ENCODE measurements around the gene CELF2.

DNA sequence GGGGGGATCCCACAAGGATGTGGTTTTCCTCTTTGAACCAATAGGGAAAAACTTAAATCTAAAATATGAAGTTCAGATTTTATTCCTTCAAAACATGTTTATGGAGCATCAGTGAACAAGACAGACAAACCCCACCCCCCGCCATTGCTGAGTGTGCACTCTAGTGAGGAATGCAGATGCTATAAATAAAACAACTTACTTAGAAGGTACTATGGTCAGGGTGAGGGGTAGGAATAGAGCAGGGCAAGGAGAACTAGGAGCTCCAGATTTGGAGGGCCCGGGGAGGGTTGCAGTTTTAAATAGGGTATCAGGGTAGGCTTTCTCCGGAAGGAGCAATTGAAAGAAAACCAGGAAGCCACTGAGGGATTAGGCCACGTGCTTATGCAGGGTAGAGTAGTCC, 47.9 kb downstream of the CELF2 start:
- TF ChIP-seq, protein P1, sequence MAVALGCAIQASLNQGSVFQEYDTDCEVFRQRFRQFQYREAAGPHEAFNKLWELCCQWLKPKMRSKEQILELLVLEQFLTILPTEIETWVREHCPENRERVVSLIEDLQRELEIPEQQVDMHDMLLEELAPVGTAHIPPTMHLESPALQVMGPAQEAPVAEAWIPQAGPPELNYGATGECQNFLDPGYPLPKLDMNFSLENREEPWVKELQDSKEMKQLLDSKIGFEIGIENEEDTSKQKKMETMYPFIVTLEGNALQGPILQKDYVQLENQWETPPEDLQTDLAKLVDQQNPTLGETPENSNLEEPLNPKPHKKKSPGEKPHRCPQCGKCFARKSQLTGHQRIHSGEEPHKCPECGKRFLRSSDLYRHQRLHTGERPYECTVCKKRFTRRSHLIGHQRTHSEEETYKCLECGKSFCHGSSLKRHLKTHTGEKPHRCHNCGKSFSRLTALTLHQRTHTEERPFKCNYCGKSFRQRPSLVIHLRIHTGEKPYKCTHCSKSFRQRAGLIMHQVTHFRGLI (tag by site-specific recombination; IDR thresholded peaks at IDR 0.05): no peak
- TF ChIP-seq, protein P2, sequence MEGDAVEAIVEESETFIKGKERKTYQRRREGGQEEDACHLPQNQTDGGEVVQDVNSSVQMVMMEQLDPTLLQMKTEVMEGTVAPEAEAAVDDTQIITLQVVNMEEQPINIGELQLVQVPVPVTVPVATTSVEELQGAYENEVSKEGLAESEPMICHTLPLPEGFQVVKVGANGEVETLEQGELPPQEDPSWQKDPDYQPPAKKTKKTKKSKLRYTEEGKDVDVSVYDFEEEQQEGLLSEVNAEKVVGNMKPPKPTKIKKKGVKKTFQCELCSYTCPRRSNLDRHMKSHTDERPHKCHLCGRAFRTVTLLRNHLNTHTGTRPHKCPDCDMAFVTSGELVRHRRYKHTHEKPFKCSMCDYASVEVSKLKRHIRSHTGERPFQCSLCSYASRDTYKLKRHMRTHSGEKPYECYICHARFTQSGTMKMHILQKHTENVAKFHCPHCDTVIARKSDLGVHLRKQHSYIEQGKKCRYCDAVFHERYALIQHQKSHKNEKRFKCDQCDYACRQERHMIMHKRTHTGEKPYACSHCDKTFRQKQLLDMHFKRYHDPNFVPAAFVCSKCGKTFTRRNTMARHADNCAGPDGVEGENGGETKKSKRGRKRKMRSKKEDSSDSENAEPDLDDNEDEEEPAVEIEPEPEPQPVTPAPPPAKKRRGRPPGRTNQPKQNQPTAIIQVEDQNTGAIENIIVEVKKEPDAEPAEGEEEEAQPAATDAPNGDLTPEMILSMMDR (tag by site-specific recombination; IDR thresholded peaks at IDR 0.05): no peak
- TF ChIP-seq KLF7 (tag by site-specific recombination; IDR thresholded peaks at IDR 0.05; ENCODE audit: borderline replicate concordance) (no peak), TRIM28 (IDR thresholded peaks at IDR 0.05; ENCODE audit: borderline replicate concordance, low read length) (no peak), ZNF670 (tag by site-specific recombination; IDR thresholded peaks at IDR 0.05; ENCODE audit: low read depth) (no peak), ZNF223 (tag by site-specific recombination; IDR thresholded peaks at IDR 0.05) (no peak), HOXA7 (CRISPR knock-in tag; IDR thresholded peaks at IDR 0.05; ENCODE audit: borderline replicate concordance) (no peak), ZBTB7A (tag by site-specific recombination; IDR thresholded peaks at IDR 0.05; ENCODE audit: low read depth) (no peak), ZNF354C (tag by site-specific recombination; IDR thresholded peaks at IDR 0.05; ENCODE audit: borderline replicate concordance, low read depth) (no peak), ZNF626 (tag by site-specific recombination; IDR thresholded peaks at IDR 0.05) (no peak)
- TF ChIP-seq, protein P3, sequence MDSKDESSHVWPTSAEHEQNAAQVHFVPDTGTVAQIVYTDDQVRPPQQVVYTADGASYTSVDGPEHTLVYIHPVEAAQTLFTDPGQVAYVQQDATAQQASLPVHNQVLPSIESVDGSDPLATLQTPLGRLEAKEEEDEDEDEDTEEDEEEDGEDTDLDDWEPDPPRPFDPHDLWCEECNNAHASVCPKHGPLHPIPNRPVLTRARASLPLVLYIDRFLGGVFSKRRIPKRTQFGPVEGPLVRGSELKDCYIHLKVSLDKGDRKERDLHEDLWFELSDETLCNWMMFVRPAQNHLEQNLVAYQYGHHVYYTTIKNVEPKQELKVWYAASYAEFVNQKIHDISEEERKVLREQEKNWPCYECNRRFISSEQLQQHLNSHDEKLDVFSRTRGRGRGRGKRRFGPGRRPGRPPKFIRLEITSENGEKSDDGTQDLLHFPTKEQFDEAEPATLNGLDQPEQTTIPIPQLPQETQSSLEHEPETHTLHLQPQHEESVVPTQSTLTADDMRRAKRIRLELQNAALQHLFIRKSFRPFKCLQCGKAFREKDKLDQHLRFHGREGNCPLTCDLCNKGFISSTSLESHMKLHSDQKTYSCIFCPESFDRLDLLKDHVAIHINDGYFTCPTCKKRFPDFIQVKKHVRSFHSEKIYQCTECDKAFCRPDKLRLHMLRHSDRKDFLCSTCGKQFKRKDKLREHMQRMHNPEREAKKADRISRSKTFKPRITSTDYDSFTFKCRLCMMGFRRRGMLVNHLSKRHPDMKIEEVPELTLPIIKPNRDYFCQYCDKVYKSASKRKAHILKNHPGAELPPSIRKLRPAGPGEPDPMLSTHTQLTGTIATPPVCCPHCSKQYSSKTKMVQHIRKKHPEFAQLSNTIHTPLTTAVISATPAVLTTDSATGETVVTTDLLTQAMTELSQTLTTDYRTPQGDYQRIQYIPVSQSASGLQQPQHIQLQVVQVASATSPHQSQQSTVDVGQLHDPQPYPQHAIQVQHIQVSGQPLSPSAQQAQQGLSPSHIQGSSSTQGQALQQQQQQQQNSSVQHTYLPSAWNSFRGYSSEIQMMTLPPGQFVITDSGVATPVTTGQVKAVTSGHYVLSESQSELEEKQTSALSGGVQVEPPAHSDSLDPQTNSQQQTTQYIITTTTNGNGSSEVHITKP (tag by site-specific recombination; IDR thresholded peaks at IDR 0.05): no peak
- TF ChIP-seq, protein P4, sequence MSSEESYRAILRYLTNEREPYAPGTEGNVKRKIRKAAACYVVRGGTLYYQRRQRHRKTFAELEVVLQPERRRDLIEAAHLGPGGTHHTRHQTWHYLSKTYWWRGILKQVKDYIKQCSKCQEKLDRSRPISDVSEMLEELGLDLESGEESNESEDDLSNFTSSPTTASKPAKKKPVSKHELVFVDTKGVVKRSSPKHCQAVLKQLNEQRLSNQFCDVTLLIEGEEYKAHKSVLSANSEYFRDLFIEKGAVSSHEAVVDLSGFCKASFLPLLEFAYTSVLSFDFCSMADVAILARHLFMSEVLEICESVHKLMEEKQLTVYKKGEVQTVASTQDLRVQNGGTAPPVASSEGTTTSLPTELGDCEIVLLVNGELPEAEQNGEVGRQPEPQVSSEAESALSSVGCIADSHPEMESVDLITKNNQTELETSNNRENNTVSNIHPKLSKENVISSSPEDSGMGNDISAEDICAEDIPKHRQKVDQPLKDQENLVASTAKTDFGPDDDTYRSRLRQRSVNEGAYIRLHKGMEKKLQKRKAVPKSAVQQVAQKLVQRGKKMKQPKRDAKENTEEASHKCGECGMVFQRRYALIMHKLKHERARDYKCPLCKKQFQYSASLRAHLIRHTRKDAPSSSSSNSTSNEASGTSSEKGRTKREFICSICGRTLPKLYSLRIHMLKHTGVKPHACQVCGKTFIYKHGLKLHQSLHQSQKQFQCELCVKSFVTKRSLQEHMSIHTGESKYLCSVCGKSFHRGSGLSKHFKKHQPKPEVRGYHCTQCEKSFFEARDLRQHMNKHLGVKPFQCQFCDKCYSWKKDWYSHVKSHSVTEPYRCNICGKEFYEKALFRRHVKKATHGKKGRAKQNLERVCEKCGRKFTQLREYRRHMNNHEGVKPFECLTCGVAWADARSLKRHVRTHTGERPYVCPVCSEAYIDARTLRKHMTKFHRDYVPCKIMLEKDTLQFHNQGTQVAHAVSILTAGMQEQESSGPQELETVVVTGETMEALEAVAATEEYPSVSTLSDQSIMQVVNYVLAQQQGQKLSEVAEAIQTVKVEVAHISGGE (tag by site-specific recombination; conservative IDR thresholded peaks at IDR 0.05; ENCODE audit: low read depth): no peak
- TF ChIP-seq, protein P5, sequence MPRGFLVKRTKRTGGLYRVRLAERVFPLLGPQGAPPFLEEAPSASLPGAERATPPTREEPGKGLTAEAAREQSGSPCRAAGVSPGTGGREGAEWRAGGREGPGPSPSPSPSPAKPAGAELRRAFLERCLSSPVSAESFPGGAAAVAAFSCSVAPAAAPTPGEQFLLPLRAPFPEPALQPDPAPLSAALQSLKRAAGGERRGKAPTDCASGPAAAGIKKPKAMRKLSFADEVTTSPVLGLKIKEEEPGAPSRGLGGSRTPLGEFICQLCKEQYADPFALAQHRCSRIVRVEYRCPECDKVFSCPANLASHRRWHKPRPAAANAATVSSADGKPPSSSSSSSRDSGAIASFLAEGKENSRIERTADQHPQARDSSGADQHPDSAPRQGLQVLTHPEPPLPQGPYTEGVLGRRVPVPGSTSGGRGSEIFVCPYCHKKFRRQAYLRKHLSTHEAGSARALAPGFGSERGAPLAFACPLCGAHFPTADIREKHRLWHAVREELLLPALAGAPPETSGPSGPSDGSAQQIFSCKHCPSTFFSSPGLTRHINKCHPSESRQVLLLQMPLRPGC (tag by site-specific recombination; IDR thresholded peaks at IDR 0.05): no peak
